ENCODE measurements around the gene MAPRE3.

Gene MAPRE3

DNA sequence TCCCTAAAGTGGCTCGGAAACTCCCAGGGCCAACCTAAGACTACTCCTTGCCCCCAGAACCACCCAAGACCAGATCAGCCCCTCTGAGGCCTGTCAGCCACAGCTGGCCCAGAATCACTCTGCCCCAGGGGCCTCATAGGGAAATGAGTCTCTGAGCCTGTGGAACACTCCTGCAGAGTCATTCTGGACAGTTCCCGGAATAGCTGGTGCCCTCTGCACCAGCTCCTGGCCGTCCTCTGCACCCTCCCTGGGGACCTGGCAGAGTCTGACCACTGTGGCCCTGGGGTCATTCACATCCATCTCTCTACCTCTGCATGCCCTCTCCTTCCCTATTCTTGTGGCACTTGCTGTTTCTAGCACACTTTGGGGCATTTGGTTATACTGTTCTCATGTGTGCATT lies 47.7 kb downstream of the MAPRE3 start:
- DNase-seq = no peak

GRCh38 chr2:27019459-27019858 lies 49.0 kb downstream of the MAPRE3 start:
- DNase-seq = no peak

GRCh38 chr2:27019931-27020855 lies 49.8 kb downstream of the MAPRE3 start:
- no peak for DNase-seq

- DNase-seq = no peak
Observed at GRCh38 chr2:27021253-27022049, 51.0 kb downstream of the MAPRE3 start.

- no peak for DNase-seq
Observed at GRCh38 chr2:27023740-27024139, 53.3 kb downstream of the MAPRE3 start.

GRCh38 chr2:27024188-27024587 lies 53.8 kb downstream of the MAPRE3 start:
- DNase-seq = no peak

DNA sequence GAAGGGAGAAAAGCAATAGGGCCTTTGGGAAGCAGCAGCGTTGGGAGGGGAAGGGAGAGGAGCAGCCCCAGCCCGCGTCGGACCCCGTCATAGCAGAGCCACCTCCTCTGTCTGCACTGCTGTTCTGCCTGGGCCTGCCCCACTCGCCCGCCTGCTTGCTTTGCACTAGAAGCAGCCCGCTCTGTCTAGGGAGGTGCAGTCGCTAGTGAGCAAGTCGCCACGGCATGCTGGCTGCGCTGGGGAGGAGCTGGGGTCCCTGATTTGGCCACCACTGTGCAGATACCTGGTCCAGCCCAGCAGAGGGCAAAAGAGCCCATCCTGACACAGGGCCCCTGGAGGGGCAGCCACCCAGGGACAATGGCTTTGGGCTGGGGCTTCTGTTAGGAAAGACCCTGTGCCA lies 54.4 kb downstream of the MAPRE3 start:
- no peak for DNase-seq

DNA sequence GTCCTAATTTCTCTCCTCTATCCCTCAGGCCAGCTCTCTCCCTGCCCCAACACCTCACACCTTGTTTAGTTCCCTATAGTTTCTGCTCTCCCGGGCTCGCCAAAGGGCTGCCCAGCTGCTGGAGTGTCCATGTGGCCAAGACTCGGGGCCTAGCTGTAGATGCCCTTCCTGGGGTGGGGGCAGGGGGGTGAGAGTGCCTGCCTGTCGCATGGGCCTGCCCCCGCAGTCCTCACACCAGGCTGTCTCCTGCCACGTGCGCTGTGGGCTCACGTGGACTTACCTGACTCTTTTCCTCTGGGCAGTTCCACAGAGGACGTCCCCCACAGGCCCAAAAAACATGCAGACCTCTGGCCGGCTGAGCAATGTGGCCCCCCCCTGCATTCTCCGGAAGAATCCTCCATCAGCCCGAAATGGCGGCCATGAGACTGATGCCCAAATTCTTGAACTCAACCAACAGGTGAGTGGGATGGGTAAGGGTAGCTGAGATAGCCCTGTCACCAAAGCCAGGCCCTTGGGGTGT lies 54.9 kb downstream of the MAPRE3 start:
- DNase-seq = no peak

DNA sequence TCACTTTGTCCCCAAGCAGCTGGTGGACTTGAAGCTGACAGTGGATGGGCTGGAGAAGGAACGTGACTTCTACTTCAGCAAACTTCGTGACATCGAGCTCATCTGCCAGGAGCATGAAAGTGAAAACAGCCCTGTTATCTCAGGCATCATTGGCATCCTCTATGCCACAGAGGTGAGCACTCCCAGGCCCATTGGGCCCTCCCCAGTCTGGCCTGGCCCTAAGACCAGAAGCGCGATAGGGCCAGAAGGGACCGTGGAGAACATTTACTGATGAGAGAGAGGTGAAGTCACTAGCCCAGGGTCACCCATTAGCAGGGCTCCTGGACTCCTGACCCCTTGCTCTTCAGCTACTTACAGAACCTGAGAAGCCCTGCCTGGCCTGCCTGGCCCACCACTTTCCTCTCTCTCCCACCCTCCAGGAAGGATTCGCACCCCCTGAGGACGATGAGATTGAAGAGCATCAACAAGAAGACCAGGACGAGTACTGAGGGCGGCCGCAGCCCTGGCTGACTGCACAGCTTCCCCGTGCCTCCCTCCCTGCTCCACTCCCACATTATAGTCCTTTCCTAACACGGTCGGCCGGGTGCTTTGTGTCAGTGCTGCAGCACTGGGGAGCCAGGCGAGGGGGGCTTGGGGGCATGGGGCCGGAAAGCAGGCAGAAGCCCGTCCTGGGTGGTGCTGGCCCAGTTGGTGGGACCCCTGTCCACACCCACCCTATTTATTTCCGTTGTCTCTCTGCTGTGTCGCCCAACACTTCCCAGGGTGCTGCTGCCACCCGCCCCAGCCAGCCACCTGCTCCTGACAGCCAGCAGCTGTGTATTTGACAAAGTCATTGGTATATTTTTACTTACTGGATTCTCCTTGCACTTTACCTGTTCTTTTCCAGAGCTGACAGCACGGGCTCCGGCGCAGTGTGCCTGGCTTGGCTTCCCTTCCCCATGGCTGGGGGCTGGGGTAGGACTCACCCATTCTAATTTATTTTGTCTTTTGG lies 55.7 kb downstream of the MAPRE3 start:
- no peak for DNase-seq

- no peak for DNase-seq
Observed at GRCh38 chr2:27027211-27027651, 56.8 kb downstream of the MAPRE3 start.

GRCh38 chr2:27029051-27029450 lies 58.6 kb downstream of the MAPRE3 start:
- DNase-seq = no peak

DNA sequence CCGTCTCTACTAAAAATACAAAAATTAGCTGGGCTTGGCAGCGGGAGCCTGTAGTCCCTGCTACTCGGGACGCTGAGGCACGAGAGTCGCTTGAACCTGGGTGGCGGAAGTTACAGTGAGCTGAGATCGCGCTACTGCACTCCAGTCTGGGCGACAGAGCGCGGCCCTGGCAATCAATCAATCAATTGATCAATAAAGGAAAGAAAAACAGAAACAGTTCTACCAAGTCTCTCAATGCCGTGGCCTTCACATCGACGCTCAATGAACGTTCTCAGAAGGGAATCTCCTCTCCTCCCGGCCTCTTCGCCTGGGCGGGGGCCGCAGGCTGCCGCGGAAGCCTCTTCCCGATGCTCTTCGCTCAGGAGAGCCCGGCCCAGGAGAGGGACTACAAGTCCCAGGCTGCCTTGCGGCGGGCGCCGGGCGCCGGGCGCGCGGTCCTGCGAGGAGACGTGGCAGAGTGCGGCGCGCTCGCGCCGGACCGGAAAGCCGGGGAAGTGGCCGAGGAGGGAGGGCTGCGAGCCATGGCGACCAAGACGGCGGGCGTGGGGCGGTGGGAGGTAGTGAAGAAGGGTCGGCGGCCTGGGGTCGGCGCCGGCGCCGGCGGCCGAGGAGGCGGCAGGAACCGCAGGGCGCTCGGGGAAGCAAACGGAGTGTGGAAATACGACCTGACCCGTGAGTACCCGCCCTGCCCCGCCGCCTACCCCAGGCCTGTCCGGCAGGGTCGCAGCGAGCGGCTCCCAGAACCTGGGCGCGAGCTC lies 62.2 kb downstream of the MAPRE3 start, which contains the start of gene TMEM214:
Gene TMEM214, plus strand, starts transcription at position 471 of the 758 bp plus-strand sequence. Its CDS starts 51 bp downstream, at position 522.
- DNase-seq = peak; percentile 49

- DNase-seq = no peak
Observed at GRCh38 chr2:27033253-27033852, 62.9 kb downstream of the MAPRE3 start.

DNA sequence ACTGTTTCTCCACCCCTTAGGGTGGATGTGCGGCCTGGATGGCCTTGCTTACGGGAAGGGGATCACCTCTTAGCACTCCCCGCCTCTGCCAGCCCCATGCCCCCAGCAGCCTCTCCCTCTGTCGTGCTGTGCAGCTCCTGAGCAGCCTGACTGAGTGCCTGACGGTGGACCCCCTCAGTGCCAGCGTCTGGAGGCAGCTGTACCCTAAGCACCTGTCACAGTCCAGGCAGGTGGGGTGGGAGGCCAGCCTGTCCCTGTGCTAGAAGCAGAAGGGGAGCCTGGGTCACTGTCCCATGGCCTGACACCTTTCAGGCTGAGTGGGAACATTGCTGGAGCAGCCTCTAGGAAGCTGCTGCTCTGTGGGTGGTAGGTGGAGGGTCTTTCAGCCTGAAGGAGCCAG lies 67.6 kb downstream of the MAPRE3 start:
- DNase-seq = no peak

DNA sequence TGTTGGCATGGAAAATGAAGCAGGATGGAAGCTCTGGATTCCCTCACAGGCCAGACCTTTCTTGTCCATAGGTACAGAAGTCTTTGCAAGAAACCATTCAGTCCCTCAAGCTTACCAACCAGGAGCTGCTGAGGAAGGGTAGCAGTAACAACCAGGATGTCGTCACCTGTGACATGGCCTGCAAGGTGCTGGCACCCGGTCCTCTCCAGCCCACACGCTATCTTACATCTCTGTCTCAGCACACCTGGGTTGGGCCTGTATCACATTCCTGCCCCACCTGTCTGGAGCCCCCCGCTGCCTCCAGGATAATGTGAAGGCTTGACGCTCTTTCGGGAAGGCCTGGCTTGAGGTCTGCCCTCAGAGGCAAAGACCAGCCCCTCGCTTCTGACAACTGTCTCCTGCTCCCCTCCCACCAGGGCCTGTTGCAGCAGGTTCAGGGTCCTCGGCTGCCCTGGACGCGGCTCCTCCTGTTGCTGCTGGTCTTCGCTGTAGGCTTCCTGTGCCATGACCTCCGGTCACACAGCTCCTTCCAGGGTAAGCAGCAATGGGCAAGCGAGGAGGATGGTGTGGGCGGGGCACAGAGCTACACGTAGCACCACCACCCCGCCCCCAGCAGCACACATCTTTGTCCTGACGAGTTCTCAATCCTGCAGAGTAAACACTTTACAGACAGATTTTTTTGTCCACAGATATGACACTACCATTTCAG lies 68.3 kb downstream of the MAPRE3 start:
- no peak for DNase-seq

DNA sequence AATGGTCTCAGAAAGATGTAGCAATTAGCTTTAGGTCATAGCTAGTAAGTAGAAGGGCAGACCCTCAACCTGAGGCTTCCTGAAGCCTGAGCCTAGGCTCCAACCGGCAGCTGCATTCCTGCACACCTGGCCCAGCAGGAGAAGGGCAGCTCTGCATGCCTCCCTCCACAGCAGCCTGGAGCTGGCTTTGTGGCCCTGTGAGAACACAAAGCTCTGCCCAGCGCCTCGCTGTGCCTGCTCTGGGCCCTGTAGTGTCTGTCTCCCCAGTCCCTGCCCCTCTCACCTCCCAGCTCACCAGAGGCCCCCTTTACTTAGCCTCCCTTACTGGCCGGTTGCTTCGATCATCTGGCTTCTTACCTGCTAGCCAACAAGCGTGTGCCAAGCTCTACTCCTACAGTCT lies 69.0 kb downstream of the MAPRE3 start:
- DNase-seq = no peak

DNA sequence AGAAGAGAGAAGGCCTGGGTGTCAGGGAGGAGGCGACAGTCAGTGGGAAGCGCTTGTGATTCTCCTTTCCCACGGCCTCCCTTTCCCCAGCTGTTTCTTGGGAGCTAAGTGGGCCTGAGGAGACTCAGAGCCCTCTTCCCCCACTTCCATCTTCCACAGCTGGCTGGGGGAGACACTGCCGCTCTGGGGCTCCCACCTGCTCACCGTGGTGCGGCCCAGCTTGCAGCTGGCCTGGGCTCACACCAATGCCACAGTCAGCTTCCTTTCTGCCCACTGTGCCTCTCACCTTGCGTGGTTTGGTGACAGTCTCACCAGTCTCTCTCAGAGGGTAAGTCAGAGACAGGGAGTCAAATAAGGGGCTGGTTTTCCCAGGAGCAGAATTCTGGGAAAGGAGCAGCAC lies 69.4 kb downstream of the MAPRE3 start:
- no peak for DNase-seq

DNA sequence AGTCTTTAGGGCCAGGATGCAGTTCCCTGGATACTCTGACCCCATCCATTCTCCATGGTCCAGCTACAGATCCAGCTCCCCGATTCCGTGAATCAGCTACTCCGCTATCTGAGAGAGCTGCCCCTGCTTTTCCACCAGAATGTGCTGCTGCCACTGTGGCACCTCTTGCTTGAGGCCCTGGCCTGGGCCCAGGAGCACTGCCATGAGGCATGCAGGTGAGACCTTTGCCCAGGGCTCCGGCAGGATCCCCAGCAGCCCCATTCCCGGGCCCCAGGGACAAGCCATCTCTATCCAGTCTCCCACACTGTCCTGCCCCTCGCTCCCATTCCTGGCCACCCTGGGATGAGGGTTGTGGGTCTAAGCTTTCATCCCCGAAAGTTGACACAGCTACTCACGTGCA lies 69.8 kb downstream of the MAPRE3 start:
- no peak for DNase-seq

- no peak for DNase-seq
Observed at GRCh38 chr2:27041752-27042151, 71.3 kb downstream of the MAPRE3 start.

DNA sequence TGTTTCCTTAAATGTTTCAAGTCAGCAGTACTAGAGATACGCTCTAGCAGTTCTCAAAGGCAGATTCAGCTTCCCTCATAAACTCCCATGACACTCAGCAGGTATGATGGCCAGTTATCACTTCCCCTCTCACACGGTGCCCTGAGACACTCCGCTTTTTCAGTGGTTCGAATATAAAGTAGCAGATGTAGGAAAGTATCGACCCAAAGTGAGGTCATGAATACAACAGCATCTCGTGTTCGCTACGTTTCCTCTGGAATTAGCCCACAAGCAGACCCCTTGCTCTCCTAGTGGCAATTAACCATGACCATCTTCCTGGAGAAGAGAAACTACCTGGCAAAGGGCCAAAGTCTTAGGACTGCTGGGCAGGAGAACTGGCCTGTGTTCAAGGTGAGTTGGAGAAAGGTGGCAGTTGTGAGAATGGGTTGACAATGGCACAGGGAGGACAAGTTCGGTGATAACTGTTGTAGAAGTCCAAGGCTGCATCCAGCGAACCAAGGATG lies 71.8 kb downstream of the MAPRE3 start:
- no peak for DNase-seq
